Fibroblast of lung (primary cell): ENCODE data around the gene LTO1. TPM values are rescaled to one million over a fixed set of nuclear protein-coding genes. Genes with fewer than 3 reads are reported as not detected.

Experiments
- DNase-seq, 2 donors: peaks; one replicate each; pipeline versions ENCODE4 v3.0.0 to v3.0.0-alpha.2; 2010; ENCODE audit warnings: low read depth in 2 of 2
- H2AFZ ChIP-seq: 2 replicates; pipeline ENCODE4 v1.5.1; 2012; ENCODE audit warnings: low read length, control low read depth, inconsistent platforms
- H3K27ac ChIP-seq: 2 replicates; pipeline ENCODE4 v1.5.1; 2011; ENCODE audit warnings: low read length, control low read depth; ENCODE audit not compliant: insufficient read depth
- H3K27me3 ChIP-seq: 2 replicates; pipeline ENCODE4 v1.5.1; 2011; ENCODE audit warnings: mild to moderate bottlenecking, low read length; ENCODE audit not compliant: control insufficient read depth, insufficient read depth
- H3K36me3 ChIP-seq: 2 replicates; pipeline ENCODE4 v1.5.1; 2011; ENCODE audit warnings: low read length; ENCODE audit not compliant: control insufficient read depth, insufficient read depth
- H3K4me1 ChIP-seq: 2 replicates; pipeline ENCODE4 v1.5.1; 2011; ENCODE audit warnings: low read length; ENCODE audit not compliant: control insufficient read depth, insufficient read depth; ENCODE audit errors: extremely low read depth
- H3K4me2 ChIP-seq: 2 replicates; pipeline ENCODE4 v1.5.1; 2011; ENCODE audit warnings: low read length, control low read depth; ENCODE audit not compliant: insufficient read depth; ENCODE audit errors: extremely low read depth
- H3K4me3 ChIP-seq, 4 experiments: fragments of 200-600 bp in 1 of 4; sonication (generic) in 1 of 4; replicated peaks in 1 of 4; 2 replicates each; pipeline ENCODE4 v1.5.1; 2011 to 2016; ENCODE audit warnings: low read length in 4 of 4, low read depth in 3 of 4, mild to moderate bottlenecking in 3 of 4, control low read depth in 2 of 4, inconsistent platforms in 1 of 4, mixed read lengths in 1 of 4; ENCODE audit not compliant: insufficient read depth in 1 of 4; ENCODE audit errors: control extremely low read depth in 1 of 4
- H3K79me2 ChIP-seq: 2 replicates; pipeline ENCODE4 v1.5.1; 2012; ENCODE audit warnings: mild to moderate bottlenecking, low read length, inconsistent platforms; ENCODE audit not compliant: control insufficient read depth, insufficient read depth
- H3K9ac ChIP-seq: 2 replicates; pipeline ENCODE4 v1.5.1; 2011; ENCODE audit warnings: mild to moderate bottlenecking, low read length, control low read depth; ENCODE audit not compliant: insufficient read depth
- H3K9me3 ChIP-seq: 2 replicates; pipeline ENCODE4 v1.5.1; 2012; ENCODE audit warnings: low read depth, low read length; ENCODE audit not compliant: control insufficient read depth, insufficient read depth
- H4K20me1 ChIP-seq: 2 replicates; pipeline ENCODE4 v1.5.1; 2011; ENCODE audit warnings: low read length; ENCODE audit not compliant: control insufficient read depth, insufficient read depth; ENCODE audit errors: extremely low read depth
- EZH2 ChIP-seq: IDR thresholded peaks from 2 replicates; pipeline ENCODE4 v1.5.1; 2012; ENCODE audit warnings: low read length, control low read depth, mild to moderate bottlenecking; ENCODE audit errors: missing control alignments
- polyA plus RNA-seq, 2 donors: library from polyadenylated mRNA; depleted of rRNA in 1 of 2; stranded (reverse) in 1 of 2; unstranded in 1 of 2; fragments of >200 nt; gene quantifications; 2 replicates each; pipeline ENCODE4 v1.2.1, GENCODE V29; 2011 to 2012; ENCODE audit warnings: missing spikeins in 1 of 2
- total RNA-seq: library from RNA; depleted of rRNA; stranded (reverse); fragments of >200 nt; gene quantifications from 2 replicates; pipeline ENCODE4 v1.2.1, GENCODE V29; 2014
- TF ChIP-seq, protein P1 (sequence below), 2 donors: IDR thresholded peaks in 1 of 2; conservative IDR thresholded peaks in 1 of 2; 1 replicate in 1 of 2; 2 replicates in 1 of 2; pipeline ENCODE4 v1.5.1; 2011 to 2012; ENCODE audit warnings: low read length in 2 of 2, control low read depth in 1 of 2, inconsistent platforms in 1 of 2, low read depth in 1 of 2, mild to moderate bottlenecking in 1 of 2

Gene LTO1
- total and polyA plus RNA-seq, 2 donors (not counting 1 experiment from before 2014, with no cell fraction given) = 18.1 to 25.4 TPM

DNA sequence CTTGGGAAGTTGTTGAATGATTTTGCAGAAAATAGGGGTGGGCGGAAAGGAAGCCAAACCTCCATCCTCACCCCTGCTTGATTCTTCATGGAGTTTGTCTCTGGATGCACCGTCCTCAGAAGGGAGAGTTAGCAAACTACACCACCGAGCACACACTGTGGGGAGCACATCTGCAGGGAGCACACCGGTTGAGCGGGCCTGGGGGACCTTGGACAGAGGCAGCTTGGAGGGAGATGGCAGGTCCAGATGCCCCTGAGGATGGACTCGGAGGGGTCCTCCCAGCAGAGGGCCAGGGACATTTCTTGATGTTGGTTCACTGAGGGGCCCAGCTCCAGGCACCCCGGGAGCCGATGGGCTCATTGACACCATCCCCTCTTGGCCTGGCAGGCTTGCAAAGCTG lies 43.8 kb upstream of the LTO1 start:
- no peak overlapping the region for H3K9ac ChIP-seq
- H3K4me1 ChIP-seq = no peaks in the 10 kb centered on the region
- DNase-seq = no peak
- no peak overlapping the region for H3K4me2 ChIP-seq
- TF ChIP-seq, protein P1, sequence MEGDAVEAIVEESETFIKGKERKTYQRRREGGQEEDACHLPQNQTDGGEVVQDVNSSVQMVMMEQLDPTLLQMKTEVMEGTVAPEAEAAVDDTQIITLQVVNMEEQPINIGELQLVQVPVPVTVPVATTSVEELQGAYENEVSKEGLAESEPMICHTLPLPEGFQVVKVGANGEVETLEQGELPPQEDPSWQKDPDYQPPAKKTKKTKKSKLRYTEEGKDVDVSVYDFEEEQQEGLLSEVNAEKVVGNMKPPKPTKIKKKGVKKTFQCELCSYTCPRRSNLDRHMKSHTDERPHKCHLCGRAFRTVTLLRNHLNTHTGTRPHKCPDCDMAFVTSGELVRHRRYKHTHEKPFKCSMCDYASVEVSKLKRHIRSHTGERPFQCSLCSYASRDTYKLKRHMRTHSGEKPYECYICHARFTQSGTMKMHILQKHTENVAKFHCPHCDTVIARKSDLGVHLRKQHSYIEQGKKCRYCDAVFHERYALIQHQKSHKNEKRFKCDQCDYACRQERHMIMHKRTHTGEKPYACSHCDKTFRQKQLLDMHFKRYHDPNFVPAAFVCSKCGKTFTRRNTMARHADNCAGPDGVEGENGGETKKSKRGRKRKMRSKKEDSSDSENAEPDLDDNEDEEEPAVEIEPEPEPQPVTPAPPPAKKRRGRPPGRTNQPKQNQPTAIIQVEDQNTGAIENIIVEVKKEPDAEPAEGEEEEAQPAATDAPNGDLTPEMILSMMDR (conservative IDR thresholded peaks at IDR 0.05 in 1 of 2, IDR thresholded peaks at IDR 0.05 in 1 of 2; ENCODE audit: low read depth in 1 of 2, low read length in 2 of 2) = no peak
- no peak for TF ChIP-seq EZH2
- H2AFZ ChIP-seq = no peak overlapping the region
- H3K27ac ChIP-seq = no peak overlapping the region
- H3K36me3 ChIP-seq = no peaks in the 10 kb centered on the region
- no peaks in the 10 kb centered on the region for H3K79me2 ChIP-seq
- no peaks in the 10 kb centered on the region for H4K20me1 ChIP-seq
- H3K4me3 ChIP-seq = no peak overlapping the region
- no peaks in the 10 kb centered on the region for H3K9me3 ChIP-seq
- peaks cover 16% of the 10 kb centered on the region for H3K27me3 ChIP-seq

- Histone ChIP-seq H3K79me2 (no peaks in the 10 kb centered on the region), H3K36me3 (no peaks in the 10 kb centered on the region), H3K27me3 (peaks cover 16% of the 10 kb centered on the region), H3K4me1 (no peaks in the 10 kb centered on the region), H4K20me1 (no peaks in the 10 kb centered on the region), H3K27ac (no peak overlapping the region), H3K4me2 (no peak overlapping the region), H3K9me3 (no peaks in the 10 kb centered on the region), H3K9ac (no peak overlapping the region), H3K4me3 (no peak overlapping the region), H2AFZ (no peak overlapping the region)
- no peak for TF ChIP-seq EZH2
- TF ChIP-seq, protein P1 (conservative IDR thresholded peaks at IDR 0.05 in 1 of 2, IDR thresholded peaks at IDR 0.05 in 1 of 2; ENCODE audit: low read depth in 1 of 2, low read length in 2 of 2) = peak; percentile 35 to 63
- peak in 1 of 2 donors; percentile 30 for DNase-seq
Observed at GRCh38 chr11:69718147-69718546, 43.0 kb upstream of the LTO1 start.

- H3K27me3 ChIP-seq = peaks cover 16% of the 10 kb centered on the region
- no peak overlapping the region for H3K4me2 ChIP-seq
- no peaks in the 10 kb centered on the region for H3K9me3 ChIP-seq
- no peak for TF ChIP-seq EZH2
- TF ChIP-seq, protein P1 (conservative IDR thresholded peaks at IDR 0.05 in 1 of 2, IDR thresholded peaks at IDR 0.05 in 1 of 2; ENCODE audit: low read depth in 1 of 2, low read length in 2 of 2) = no peak
- no peak overlapping the region for H3K4me3 ChIP-seq
- no peak for DNase-seq
- H3K36me3 ChIP-seq = no peaks in the 10 kb centered on the region
- H3K27ac ChIP-seq = no peak overlapping the region
- no peak overlapping the region for H3K9ac ChIP-seq
- H3K4me1 ChIP-seq = no peaks in the 10 kb centered on the region
- no peaks in the 10 kb centered on the region for H4K20me1 ChIP-seq
- H2AFZ ChIP-seq = no peak overlapping the region
- H3K79me2 ChIP-seq = no peaks in the 10 kb centered on the region
Observed at GRCh38 chr11:69716891-69717747, 42.0 kb upstream of the LTO1 start.
